ENCODE measurements around the gene IL17RC.
A peak's percentile ranks its signal among the peaks of the same experiment; 100 is the strongest.

Gene IL17RC

DNA sequence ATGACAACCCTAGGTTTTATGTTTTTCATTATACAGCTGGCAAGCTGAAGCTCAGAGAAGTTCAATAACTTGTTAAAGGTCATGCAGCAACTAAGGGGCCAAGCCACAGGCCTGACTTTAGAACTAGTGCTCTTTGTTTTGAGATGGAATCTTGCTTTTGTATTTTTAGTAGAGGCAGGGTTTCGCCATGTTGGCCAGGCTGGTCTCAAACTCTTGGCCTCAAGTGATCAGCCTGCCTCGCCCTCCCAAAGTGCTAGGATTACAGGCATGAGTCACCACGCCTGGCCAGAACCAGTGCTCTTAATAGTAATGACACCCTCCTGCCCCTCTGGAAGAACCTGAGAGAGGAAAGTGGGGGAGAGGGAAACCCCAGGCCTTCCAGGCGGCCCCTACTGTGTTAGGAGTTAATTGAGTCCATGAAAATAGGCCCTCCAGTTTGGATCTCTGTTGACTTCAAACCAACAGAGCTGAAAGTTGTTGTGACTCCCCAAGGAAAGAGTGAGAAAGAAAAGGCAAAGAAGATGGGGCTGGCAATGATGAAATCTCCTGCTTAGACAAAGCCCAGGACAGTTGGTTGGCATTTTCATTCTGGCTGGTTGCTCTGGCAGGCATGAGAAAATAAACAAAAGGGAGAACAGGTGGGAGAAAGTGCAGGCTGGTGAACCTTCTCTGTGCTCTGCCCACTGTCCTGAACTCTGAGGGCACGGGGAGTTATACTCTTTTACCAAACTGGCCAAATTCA, 38.9 kb downstream of the IL17RC start:
- Mint-ChIP-seq H3K27ac (no peak overlapping the region), H3K4me1 (ENCODE audit: low read depth) (peaks cover 9% of the 10 kb centered on the region), H3K36me3 (ENCODE audit: low read depth) (no peaks in the 10 kb centered on the region), H3K27me3 (ENCODE audit: low read depth) (no peaks in the 10 kb centered on the region), H3K9me3 (no peaks in the 10 kb centered on the region), H3K4me3 (no peak overlapping the region)

DNA sequence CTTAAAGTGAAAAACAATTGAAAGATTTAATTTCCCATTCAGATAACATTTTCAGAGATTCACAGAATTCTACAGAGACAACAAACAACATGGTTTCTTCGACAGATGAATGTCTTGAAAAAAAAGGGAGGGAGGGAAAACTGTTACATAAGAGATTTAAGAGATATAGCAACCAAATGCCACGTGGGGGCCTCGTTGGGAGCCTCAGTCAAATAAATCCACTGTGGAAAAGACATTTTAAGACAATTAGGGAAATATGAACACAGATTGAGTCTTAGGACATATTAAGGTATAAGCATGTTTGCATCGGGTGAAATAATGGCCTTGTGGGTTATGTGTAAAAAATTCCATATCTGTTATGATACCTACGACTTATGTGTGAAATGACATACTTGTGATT, 40.3 kb downstream of the IL17RC start:
- Mint-ChIP-seq H3K4me3 (no peak overlapping the region), H3K27me3 (ENCODE audit: low read depth) (no peaks in the 10 kb centered on the region), H3K4me1 (ENCODE audit: low read depth) (no peaks in the 10 kb centered on the region), H3K36me3 (ENCODE audit: low read depth) (no peaks in the 10 kb centered on the region), H3K9me3 (no peaks in the 10 kb centered on the region), H3K27ac (no peak overlapping the region)

DNA sequence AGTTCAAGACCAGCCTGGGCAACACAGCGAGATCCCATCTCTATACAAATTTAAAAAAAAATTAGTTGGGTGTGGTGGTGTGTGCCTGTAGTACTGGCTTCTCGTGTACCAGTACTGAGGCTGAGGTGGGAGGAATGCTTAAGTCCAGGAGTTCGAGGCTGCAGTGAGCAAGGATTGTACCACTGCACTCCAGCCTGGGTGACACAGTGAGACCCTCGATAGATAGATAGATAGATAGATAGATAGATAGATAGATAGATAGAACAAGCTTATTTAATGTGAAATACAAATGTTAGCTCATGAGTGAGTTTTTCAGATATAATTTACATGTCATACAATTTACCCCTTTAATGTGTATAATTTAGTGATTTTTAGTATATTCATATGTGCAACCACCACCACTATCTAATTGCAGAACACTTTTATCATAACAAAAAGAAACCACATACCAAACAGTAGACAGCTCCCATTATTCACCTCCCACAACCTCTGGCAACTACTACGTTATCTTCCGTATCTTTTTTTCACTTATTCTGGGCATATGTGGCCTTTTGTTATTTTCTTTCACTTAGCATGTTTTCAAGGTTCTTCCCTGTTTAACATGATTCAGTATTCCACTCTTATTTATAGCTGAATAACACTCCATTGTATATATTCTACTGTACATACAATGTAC, 48.4 kb downstream of the IL17RC start:
- Mint-ChIP-seq H3K4me3 (no peak overlapping the region), H3K9me3 (no peaks in the 10 kb centered on the region), H3K4me1 (ENCODE audit: low read depth) (no peaks in the 10 kb centered on the region), H3K27me3 (ENCODE audit: low read depth) (no peaks in the 10 kb centered on the region), H3K27ac (no peak overlapping the region), H3K36me3 (ENCODE audit: low read depth) (peaks cover 28% of the 10 kb centered on the region)

DNA sequence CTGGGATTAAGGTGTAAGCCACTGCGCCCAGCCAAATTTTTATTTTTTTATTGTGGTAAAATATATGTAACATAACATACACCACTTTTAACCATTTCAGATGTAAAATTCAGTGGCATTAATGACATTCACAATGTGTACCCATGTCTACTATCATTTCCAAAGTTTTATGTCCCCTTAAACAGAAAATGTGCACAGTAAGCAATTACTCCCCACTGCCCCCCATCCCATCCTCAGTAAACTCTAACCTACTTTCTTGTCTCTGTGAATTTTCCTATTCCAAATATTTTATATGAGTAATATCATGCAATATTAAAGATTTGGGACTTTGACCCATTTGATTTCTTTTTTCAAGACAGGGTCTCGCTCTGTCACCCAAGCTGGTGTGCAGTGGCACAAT, 49.9 kb downstream of the IL17RC start:
- Mint-ChIP-seq H3K4me3 (no peak overlapping the region), H3K27me3 (ENCODE audit: low read depth) (no peaks in the 10 kb centered on the region), H3K4me1 (ENCODE audit: low read depth) (no peaks in the 10 kb centered on the region), H3K36me3 (ENCODE audit: low read depth) (peaks cover 37% of the 10 kb centered on the region), H3K9me3 (no peaks in the 10 kb centered on the region), H3K27ac (no peak overlapping the region)

DNA sequence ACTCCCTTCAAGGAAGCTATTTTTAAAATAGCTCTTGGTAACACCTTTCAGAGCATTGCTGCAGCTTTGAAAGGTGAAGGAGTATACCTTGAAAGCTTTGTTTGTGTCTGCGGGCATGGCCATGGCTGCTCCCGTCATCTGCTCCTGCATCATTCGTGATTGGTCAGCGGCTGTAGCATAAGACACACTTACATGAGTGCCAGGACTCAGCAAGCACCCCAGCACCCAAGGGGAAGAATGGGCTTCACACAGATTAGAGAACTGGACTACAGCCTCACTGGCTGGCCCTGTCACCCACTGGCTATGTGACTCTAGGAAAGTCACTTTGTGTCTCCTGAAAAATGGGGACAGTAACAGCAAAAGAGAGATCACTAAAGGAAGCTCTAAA, 52.7 kb downstream of the IL17RC start:
- Mint-ChIP-seq H3K27me3 (ENCODE audit: low read depth) (no peaks in the 10 kb centered on the region), H3K36me3 (ENCODE audit: low read depth) (peaks cover 44% of the 10 kb centered on the region), H3K4me1 (ENCODE audit: low read depth) (peaks cover 1% of the 10 kb centered on the region), H3K4me3 (no peak overlapping the region), H3K9me3 (no peaks in the 10 kb centered on the region), H3K27ac (no peak overlapping the region)

DNA sequence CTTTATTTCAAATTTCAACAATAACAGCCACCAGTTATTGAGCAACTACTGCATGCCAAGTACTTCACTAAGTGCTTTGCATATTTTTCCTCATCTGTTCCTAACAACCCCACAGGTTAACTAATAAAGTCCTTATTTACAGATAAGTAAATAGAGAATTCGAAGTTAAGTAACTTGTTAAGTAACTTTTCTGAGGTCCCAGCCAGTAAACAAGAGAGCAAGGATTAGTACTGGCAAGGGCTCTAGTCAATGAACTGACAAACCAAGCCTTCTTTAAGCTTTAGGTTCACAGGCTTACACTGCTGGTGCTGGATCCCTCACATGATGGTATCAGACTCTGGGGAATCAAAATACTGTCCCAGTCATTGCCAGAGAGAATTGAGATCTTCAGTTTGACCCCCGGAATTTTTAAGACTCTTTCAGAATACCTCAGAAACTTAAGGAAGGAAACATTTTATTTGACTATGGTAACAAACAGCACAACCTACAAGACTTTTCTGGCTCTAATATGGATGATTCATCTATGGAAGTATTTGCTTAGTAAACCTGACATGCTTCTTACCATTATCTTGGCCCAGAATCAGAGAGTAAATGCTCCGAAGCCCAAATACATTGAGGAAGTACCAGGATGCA, 53.2 kb downstream of the IL17RC start:
- Mint-ChIP-seq H3K27ac (no peak overlapping the region), H3K36me3 (ENCODE audit: low read depth) (peaks cover 47% of the 10 kb centered on the region), H3K27me3 (ENCODE audit: low read depth) (no peaks in the 10 kb centered on the region), H3K9me3 (no peaks in the 10 kb centered on the region), H3K4me1 (ENCODE audit: low read depth) (peaks cover 1% of the 10 kb centered on the region), H3K4me3 (no peak overlapping the region)

DNA sequence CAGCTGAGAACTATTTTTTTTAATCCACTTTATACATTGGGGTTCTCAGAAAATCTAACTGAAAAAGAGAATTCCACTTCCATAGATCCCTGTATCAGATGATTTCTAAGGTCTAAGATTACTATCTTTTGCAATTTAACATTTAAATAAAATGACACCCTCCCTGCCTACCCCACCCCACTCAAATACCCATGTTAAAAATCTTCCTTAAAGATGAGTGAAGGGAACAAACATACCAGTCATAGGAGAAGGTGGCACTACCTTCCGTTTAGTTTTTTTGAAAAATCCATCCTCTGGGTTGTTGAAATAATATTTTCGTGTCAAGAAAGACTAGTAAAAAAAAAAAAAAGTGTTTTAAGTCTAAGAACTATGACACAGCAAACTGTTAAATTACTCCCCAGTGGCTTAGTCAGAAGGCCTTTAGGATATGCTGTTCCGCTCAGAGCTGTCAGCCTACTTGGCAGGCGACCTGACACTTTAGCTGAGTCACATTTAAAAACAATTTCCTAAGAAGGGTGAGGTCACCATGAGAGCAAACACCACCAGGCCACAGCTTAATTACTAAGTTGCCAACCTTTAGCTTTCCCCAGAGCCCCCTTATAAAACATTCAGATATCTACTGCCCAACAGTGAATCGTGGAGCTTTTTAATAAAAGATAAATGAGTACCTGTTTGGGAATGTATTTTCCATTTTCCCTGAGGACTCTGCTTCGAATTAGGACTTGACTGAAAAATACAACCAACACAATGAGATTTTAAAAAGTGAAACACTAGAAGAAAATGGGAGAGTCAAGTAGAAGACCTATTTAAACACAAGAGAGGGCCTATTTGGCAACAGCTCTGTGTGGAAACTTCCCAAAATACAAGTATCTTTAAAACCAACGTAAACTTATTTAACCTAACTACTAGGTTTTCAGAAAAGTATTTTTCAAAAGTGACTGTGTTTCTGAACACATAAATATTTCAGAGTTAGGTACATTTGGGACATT, 60.1 kb downstream of the IL17RC start:
- H3K4me3 Mint-ChIP-seq, result no peak overlapping the region
- H3K9me3 Mint-ChIP-seq, result no peaks in the 10 kb centered on the region
- peaks cover 32% of the 10 kb centered on the region for H3K36me3 Mint-ChIP-seq (ENCODE audit: low read depth)
- H3K4me1 Mint-ChIP-seq (ENCODE audit: low read depth), result peaks cover 23% of the 10 kb centered on the region
- H3K27me3 Mint-ChIP-seq (ENCODE audit: low read depth), result no peaks in the 10 kb centered on the region
- peak overlapping the region; percentile 83 for H3K27ac Mint-ChIP-seq

DNA sequence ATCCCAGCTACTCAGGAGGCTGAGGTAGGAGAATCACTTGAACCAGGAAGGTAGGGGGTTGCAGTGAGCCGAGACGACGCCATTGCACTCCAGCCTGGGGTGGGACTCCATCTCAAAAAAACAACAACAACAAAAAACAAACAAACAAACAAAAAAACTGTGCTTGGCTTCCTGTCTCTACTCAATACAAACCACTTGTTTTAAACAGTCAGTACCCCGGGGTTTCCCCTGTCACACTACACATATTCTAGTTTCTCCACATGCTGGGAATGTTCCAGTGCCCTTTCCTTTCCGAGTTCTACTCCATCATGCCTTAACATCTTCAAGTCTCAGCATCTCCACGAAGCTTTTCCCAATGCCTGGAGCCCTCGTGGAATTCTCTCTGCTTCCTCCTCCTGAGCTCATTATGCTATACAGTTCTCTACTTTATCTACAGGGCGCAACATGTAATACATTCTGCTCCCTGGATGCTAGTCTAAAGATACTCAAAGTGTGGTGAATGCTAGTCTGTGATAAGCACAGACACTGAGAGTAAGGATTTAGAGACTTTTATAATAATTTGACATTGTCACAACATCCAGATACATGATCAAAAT, 61.9 kb downstream of the IL17RC start:
- Mint-ChIP-seq H3K4me1 (ENCODE audit: low read depth) (peaks cover 26% of the 10 kb centered on the region), H3K36me3 (ENCODE audit: low read depth) (peaks cover 28% of the 10 kb centered on the region), H3K4me3 (no peak overlapping the region), H3K27me3 (ENCODE audit: low read depth) (no peaks in the 10 kb centered on the region), H3K27ac (peak overlapping the region; percentile 69), H3K9me3 (no peaks in the 10 kb centered on the region)

DNA sequence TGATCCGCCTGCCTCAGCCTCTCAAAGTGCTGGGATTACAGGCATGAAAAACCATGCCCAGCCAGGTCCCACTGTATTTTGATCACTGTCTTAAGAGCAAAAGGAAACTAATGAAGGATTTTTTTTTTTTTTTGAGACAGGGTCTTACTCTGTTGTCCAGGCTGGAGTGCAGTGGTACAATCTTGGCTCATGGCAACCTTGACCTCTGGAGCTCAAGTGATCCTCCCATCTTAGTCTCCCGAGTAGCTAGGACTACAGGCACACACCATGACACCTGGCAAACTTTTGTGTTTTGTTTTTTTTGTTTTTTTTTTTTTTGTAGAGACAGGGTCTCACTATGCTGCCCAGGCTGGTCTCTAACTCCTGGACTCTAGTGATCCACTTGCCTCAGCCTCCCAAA, 63.4 kb downstream of the IL17RC start:
- Mint-ChIP-seq H3K27ac (no peak overlapping the region), H3K36me3 (ENCODE audit: low read depth) (peaks cover 17% of the 10 kb centered on the region), H3K4me1 (ENCODE audit: low read depth) (peaks cover 26% of the 10 kb centered on the region), H3K4me3 (no peak overlapping the region), H3K9me3 (no peaks in the 10 kb centered on the region), H3K27me3 (ENCODE audit: low read depth) (no peaks in the 10 kb centered on the region)
